H1 (cell line): Measurements from ENCODE around the gene TBC1D16. TPM values are rescaled to one million over a fixed set of nuclear protein-coding genes. Genes with fewer than 3 reads are reported as not detected.

ENCODE experiments used
- KDM5A ChIP-seq: fragments of 200-600 bp; IDR thresholded peaks from 2 replicates; pipeline ENCODE4 v1.7.1; 2012; ENCODE audit warnings: mild to moderate bottlenecking, low read length, inconsistent platforms, mixed read lengths
- polyA plus RNA-seq, 7 experiments: library from polyadenylated mRNA; depleted of rRNA in 3 of 7; stranded (reverse) in 5 of 7; unstranded in 2 of 7; fragments of >200 nt in 5 of 7; fragments of 200-250 nt in 2 of 7; gene quantifications; 1 replicate in 5 of 7; 2 replicates in 1 of 7; 4 replicates in 1 of 7; pipeline versions ENCODE4 v1.2.1 to v1.2.3, GENCODE V29; 2011 to 2013; ENCODE audit warnings: missing spikeins in 2 of 7, mixed read lengths in 2 of 7
- total RNA-seq: library from RNA; stranded (reverse); fragmentation: NEBNext Ultra II Directional; extraction: Animal tissue kit (Norgen Biotek cat#: 25700); gene quantifications from 2 replicates; pipeline ENCODE4 v1.2.1, GENCODE V29; 2021

TBC1D16 gene
- total and polyA plus RNA-seq, 2 of the 8 experiments (the other 6 are each of a cell fraction or from before 2014, with no cell fraction given), result 21.1 to 109 TPM

GRCh38 chr17:80017226-80018010 is 18.3 kb downstream of the TBC1D16 start (continued):
- TF ChIP-seq KDM5A, result no peak
- TF ChIP-seq, all 59 proteins: peak for 0
